ENCODE results near the gene USP28. TPM values are rescaled to one million over a fixed set of nuclear protein-coding genes. Genes with fewer than 3 reads are reported as not detected.

Gene USP28
- total RNA-seq, 1 donor from 2014 or later, result 89.8 TPM

DNA sequence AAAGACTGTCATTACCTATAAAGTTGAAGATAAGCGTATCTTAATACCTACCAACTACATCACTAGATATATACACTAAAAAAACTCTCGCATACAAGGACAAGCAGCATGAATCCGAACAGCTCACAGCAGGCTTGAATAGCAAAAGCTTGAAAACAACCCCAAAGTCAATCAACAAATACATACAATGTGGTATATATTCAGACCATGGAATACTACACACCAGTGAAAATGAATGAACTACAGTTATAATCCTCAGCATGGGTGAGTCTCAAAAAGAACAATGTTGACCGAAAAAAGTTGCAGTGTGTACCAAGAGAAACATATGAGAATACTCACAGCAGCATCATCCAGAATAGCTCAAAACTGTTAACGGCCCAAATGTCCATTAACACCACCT, 25.2 kb downstream of the USP28 start:
- Mint-ChIP-seq H3K27ac (ENCODE audit: unreplicated experiment) (no peak overlapping the region), H3K4me1 (ENCODE audit: unreplicated experiment) (peaks cover 14% of the 10 kb centered on the region), H3K27me3 (ENCODE audit: unreplicated experiment) (peaks cover 2% of the 10 kb centered on the region), H3K9me3 (ENCODE audit: unreplicated experiment) (no peaks in the 10 kb centered on the region), H3K4me3 (ENCODE audit: unreplicated experiment) (no peak overlapping the region), H3K36me3 (ENCODE audit: low read depth, unreplicated experiment) (peaks cover 38% of the 10 kb centered on the region)
- no peak for DNase-seq (ENCODE audit: low spot score)
- TF ChIP-seq, protein P1, sequence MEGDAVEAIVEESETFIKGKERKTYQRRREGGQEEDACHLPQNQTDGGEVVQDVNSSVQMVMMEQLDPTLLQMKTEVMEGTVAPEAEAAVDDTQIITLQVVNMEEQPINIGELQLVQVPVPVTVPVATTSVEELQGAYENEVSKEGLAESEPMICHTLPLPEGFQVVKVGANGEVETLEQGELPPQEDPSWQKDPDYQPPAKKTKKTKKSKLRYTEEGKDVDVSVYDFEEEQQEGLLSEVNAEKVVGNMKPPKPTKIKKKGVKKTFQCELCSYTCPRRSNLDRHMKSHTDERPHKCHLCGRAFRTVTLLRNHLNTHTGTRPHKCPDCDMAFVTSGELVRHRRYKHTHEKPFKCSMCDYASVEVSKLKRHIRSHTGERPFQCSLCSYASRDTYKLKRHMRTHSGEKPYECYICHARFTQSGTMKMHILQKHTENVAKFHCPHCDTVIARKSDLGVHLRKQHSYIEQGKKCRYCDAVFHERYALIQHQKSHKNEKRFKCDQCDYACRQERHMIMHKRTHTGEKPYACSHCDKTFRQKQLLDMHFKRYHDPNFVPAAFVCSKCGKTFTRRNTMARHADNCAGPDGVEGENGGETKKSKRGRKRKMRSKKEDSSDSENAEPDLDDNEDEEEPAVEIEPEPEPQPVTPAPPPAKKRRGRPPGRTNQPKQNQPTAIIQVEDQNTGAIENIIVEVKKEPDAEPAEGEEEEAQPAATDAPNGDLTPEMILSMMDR (IDR thresholded peaks at IDR 0.05; ENCODE audit: unreplicated experiment), result no peak

DNA sequence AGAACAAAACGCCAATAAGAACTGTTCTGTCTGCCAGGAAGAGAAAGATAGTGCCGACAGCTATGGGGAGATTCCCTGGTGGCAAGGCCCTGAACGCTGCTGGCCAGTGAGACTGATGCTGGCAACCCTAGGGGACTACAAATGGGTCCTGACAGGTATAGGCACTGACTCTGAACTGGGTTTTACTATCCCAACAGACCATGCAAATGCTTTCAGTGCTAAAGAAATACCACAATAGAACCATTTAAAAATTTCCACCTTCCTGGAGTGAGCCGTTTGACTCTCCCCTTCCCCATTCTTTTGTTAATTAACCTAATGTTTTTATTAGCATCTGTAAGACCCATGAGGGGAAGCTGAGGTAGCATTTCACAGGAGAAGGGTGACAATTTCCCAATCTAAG, 25.7 kb downstream of the USP28 start:
- Mint-ChIP-seq H3K27ac (ENCODE audit: unreplicated experiment) (no peak overlapping the region), H3K9me3 (ENCODE audit: unreplicated experiment) (no peaks in the 10 kb centered on the region), H3K36me3 (ENCODE audit: low read depth, unreplicated experiment) (peaks cover 38% of the 10 kb centered on the region), H3K4me1 (ENCODE audit: unreplicated experiment) (peaks cover 14% of the 10 kb centered on the region), H3K4me3 (ENCODE audit: unreplicated experiment) (no peak overlapping the region), H3K27me3 (ENCODE audit: unreplicated experiment) (peaks cover 2% of the 10 kb centered on the region)
- no peak for DNase-seq (ENCODE audit: low spot score)
- TF ChIP-seq, protein P1 (IDR thresholded peaks at IDR 0.05; ENCODE audit: unreplicated experiment), result no peak

DNA sequence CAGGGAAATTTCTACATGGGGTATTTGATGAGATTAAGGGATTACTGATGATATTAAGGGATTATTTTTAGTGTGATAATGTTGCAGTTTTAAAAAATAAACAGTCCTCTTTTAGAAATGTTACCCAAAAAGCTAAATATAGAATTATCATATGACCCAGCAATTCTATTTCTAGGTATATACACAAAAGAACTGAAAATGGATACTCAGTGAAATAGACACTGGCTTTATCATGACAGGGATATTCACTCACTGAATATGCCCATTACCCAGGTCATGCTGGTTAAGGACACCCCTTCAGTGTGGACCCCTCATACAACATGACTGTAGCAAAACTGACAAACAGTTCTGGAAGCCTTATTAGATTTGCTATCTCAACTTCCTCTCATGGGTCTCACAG, 27.8 kb downstream of the USP28 start:
- Mint-ChIP-seq H3K4me1 (ENCODE audit: unreplicated experiment) (peaks cover 14% of the 10 kb centered on the region), H3K4me3 (ENCODE audit: unreplicated experiment) (no peak overlapping the region), H3K9me3 (ENCODE audit: unreplicated experiment) (no peaks in the 10 kb centered on the region), H3K27me3 (ENCODE audit: unreplicated experiment) (peaks cover 2% of the 10 kb centered on the region), H3K36me3 (ENCODE audit: low read depth, unreplicated experiment) (peaks cover 42% of the 10 kb centered on the region), H3K27ac (ENCODE audit: unreplicated experiment) (no peak overlapping the region)
- TF ChIP-seq, protein P1 (IDR thresholded peaks at IDR 0.05; ENCODE audit: unreplicated experiment), result no peak
- no peak for DNase-seq (ENCODE audit: low spot score)

DNA sequence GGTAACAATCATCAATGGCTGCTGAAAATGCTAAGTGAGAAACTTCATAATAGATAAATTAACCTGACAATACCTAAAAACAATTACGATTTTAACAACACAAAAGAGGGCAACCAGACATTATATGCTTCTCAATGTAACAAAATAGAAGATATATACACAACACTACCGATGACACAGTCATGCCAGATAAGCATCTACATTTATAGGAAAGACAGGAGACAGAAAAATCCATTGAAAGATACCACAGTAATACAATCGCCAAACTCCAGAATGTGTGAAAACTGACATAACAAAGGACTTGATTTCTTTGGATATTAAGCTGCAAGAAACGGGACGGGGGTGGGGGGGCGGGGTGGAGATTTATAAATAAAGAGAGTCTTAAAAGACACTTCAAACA, 28.3 kb downstream of the USP28 start:
- no peak for DNase-seq (ENCODE audit: low spot score)
- H3K4me3 Mint-ChIP-seq (ENCODE audit: unreplicated experiment), result no peak overlapping the region
- H3K27ac Mint-ChIP-seq (ENCODE audit: unreplicated experiment), result no peak overlapping the region
- peaks cover 42% of the 10 kb centered on the region for H3K36me3 Mint-ChIP-seq (ENCODE audit: low read depth, unreplicated experiment)
- TF ChIP-seq, protein P1 (IDR thresholded peaks at IDR 0.05; ENCODE audit: unreplicated experiment), result no peak
- H3K27me3 Mint-ChIP-seq (ENCODE audit: unreplicated experiment), result peaks cover 2% of the 10 kb centered on the region
- peaks cover 14% of the 10 kb centered on the region for H3K4me1 Mint-ChIP-seq (ENCODE audit: unreplicated experiment)
- no peaks in the 10 kb centered on the region for H3K9me3 Mint-ChIP-seq (ENCODE audit: unreplicated experiment)

DNA sequence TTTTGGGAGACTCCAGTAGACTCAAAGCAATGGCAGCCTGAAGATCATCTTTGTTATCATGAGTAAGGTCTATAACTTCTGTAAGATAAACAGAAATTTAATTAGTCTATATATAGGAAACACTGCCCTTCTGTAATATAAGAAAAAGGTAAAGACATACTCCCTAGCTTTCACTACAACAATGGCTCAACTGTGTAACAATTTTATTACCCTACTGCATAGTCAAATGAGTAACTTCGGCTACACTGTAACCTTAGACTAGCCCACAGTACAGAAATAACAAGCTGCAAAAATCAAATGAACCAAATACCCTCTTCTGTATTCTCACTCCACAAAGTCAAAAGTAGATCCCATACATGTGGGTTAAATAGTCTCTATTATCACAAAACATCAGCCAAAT, 33.7 kb downstream of the USP28 start:
- H3K4me1 Mint-ChIP-seq (ENCODE audit: unreplicated experiment), result no peaks in the 10 kb centered on the region
- no peaks in the 10 kb centered on the region for H3K27me3 Mint-ChIP-seq (ENCODE audit: unreplicated experiment)

More for the DNA sequence above, 33.7 kb downstream of the USP28 start:
- no peak overlapping the region for H3K4me3 Mint-ChIP-seq (ENCODE audit: unreplicated experiment)
- H3K9me3 Mint-ChIP-seq (ENCODE audit: unreplicated experiment), result no peaks in the 10 kb centered on the region
- H3K36me3 Mint-ChIP-seq (ENCODE audit: low read depth, unreplicated experiment), result peaks cover 15% of the 10 kb centered on the region
- no peak overlapping the region for H3K27ac Mint-ChIP-seq (ENCODE audit: unreplicated experiment)
- TF ChIP-seq, protein P1 (IDR thresholded peaks at IDR 0.05; ENCODE audit: unreplicated experiment), result no peak
- DNase-seq (ENCODE audit: low spot score), result no peak
